Measurements from ENCODE around the gene SYT15.

Gene SYT15

GRCh38 chr10:46544989-46545791 lies 33.7 kb upstream of the SYT15 start:
- peak; percentile 28 for DNase-seq (ENCODE audit: low read depth)

GRCh38 chr10:46545861-46546590 lies 32.9 kb upstream of the SYT15 start:
- no peak for DNase-seq (ENCODE audit: low read depth)

- no peak for DNase-seq (ENCODE audit: low read depth)
These were observed 32.1 kb upstream of the SYT15 start for GRCh38 chr10:46546591-46547540.

GRCh38 chr10:46547541-46548497 lies 31.1 kb upstream of the SYT15 start:
- DNase-seq (ENCODE audit: low read depth), result no peak

- DNase-seq (ENCODE audit: low read depth), result peak; percentile 55
These were observed 30.3 kb upstream of the SYT15 start for GRCh38 chr10:46548498-46549090.

- DNase-seq (ENCODE audit: low read depth), result no peak
These were observed 29.5 kb upstream of the SYT15 start for GRCh38 chr10:46549171-46550075.

GRCh38 chr10:46550076-46550790 lies 28.7 kb upstream of the SYT15 start:
- no peak for DNase-seq (ENCODE audit: low read depth)

GRCh38 chr10:46550795-46551700 lies 27.9 kb upstream of the SYT15 start:
- no peak for DNase-seq (ENCODE audit: low read depth)

GRCh38 chr10:46551701-46552525 lies 27.0 kb upstream of the SYT15 start:
- DNase-seq (ENCODE audit: low read depth), result no peak

- DNase-seq (ENCODE audit: low read depth), result no peak
These were observed 26.2 kb upstream of the SYT15 start for GRCh38 chr10:46552526-46553237.

- DNase-seq (ENCODE audit: low read depth), result no peak
These were observed 25.5 kb upstream of the SYT15 start for GRCh38 chr10:46553238-46554049.

GRCh38 chr10:46554166-46554781 lies 24.7 kb upstream of the SYT15 start:
- no peak for DNase-seq (ENCODE audit: low read depth)

GRCh38 chr10:46555366-46555712 lies 23.6 kb upstream of the SYT15 start:
- DNase-seq (ENCODE audit: low read depth), result no peak

GRCh38 chr10:46555713-46556514 lies 23.0 kb upstream of the SYT15 start:
- no peak for DNase-seq (ENCODE audit: low read depth)
